BE2C (cell line): ENCODE measurements around the gene KCNG3.

ENCODE experiments used
- DNase-seq: peaks from one replicate; pipeline ENCODE4 v3.0.0-alpha.2; 2020
- H3K27me3 ChIP-seq: fragments of 250-450 bp; sonication (Bioruptor Pico); 2 replicates; pipeline ENCODE4 v1.5.1; 2020; ENCODE audit warnings: mild to moderate bottlenecking
- H3K36me3 ChIP-seq: fragments of 250-450 bp; sonication (Bioruptor Pico); 2 replicates; pipeline ENCODE4 v1.5.1; 2020; ENCODE audit warnings: mild to moderate bottlenecking
- H3K4me1 ChIP-seq: fragments of 250-450 bp; sonication (Bioruptor Pico); 2 replicates; pipeline ENCODE4 v1.5.1; 2020
- H3K4me3 ChIP-seq: 2 replicates; pipeline ENCODE4 v1.5.1; 2011; ENCODE audit warnings: low read depth, low read length
- H3K9me3 ChIP-seq: fragments of 250-450 bp; sonication (Bioruptor Pico); 2 replicates; pipeline ENCODE4 v1.5.1; 2020
- CTCF ChIP-seq: IDR thresholded peaks from 2 replicates; pipeline ENCODE4 v1.5.1; 2012; ENCODE audit warnings: mild to moderate bottlenecking, low read depth, low read length

KCNG3 gene

GRCh38 chr2:42474765-42475454 is 18.9 kb downstream of the KCNG3 start:
- no peaks in the 10 kb centered on the region for H3K4me1 ChIP-seq
- no peaks in the 10 kb centered on the region for H3K27me3 ChIP-seq
- no peak for TF ChIP-seq CTCF
- H3K36me3 ChIP-seq = no peaks in the 10 kb centered on the region
- no peak overlapping the region for H3K4me3 ChIP-seq
- H3K9me3 ChIP-seq = no peaks in the 10 kb centered on the region
- DNase-seq = no peak

- no peaks in the 10 kb centered on the region for H3K9me3 ChIP-seq
- H3K4me1 ChIP-seq = no peaks in the 10 kb centered on the region
- H3K4me3 ChIP-seq = no peak overlapping the region
- TF ChIP-seq CTCF = no peak
- H3K27me3 ChIP-seq = no peaks in the 10 kb centered on the region
- no peaks in the 10 kb centered on the region for H3K36me3 ChIP-seq
- DNase-seq = no peak
Observed at GRCh38 chr2:42470706-42471105, 23.1 kb downstream of the KCNG3 start.

- TF ChIP-seq CTCF = no peak
Observed at GRCh38 chr2:42464631-42465030, 29.2 kb downstream of the KCNG3 start.

GRCh38 chr2:42463570-42463969 is 30.2 kb downstream of the KCNG3 start:
- no peak for TF ChIP-seq CTCF
- DNase-seq = no peak
- Histone ChIP-seq H3K4me3 (no peak overlapping the region), H3K27me3 (no peaks in the 10 kb centered on the region), H3K9me3 (no peaks in the 10 kb centered on the region), H3K4me1 (no peaks in the 10 kb centered on the region), H3K36me3 (no peaks in the 10 kb centered on the region)

More at GRCh38 chr2:42464631-42465030, 29.2 kb downstream of the KCNG3 start:
- Histone ChIP-seq H3K4me3 (no peak overlapping the region), H3K36me3 (no peaks in the 10 kb centered on the region), H3K27me3 (no peaks in the 10 kb centered on the region), H3K4me1 (no peaks in the 10 kb centered on the region), H3K9me3 (no peaks in the 10 kb centered on the region)
- DNase-seq = no peak

GRCh38 chr2:42459296-42459695 is 34.5 kb downstream of the KCNG3 start:
- H3K9me3 ChIP-seq = no peaks in the 10 kb centered on the region
- H3K4me3 ChIP-seq = no peak overlapping the region
- no peaks in the 10 kb centered on the region for H3K36me3 ChIP-seq
- H3K27me3 ChIP-seq = no peaks in the 10 kb centered on the region
- no peak for DNase-seq
- no peak for TF ChIP-seq CTCF
- H3K4me1 ChIP-seq = no peaks in the 10 kb centered on the region

GRCh38 chr2:42458396-42458795 is 35.4 kb downstream of the KCNG3 start:
- no peaks in the 10 kb centered on the region for H3K4me1 ChIP-seq
- H3K9me3 ChIP-seq = no peaks in the 10 kb centered on the region
- TF ChIP-seq CTCF = no peak
- no peaks in the 10 kb centered on the region for H3K36me3 ChIP-seq
- no peak overlapping the region for H3K4me3 ChIP-seq
- DNase-seq = no peak
- no peaks in the 10 kb centered on the region for H3K27me3 ChIP-seq
